Hematopoietic multipotent progenitor cell treated with erythropoietin and hydrocortisone succinate and interleukin-3 and kit ligand, for 4 days (in vitro differentiated cells): ENCODE results near the gene CLRN1.
"Not testable (repeated sequence)": the region's sequence is repeated elsewhere in the genome, so short reads cannot be mapped to it uniquely, and the experiment has no call there.

Experiments
- DNase-seq: peaks from one replicate; pipeline ENCODE4 v3.0.0-alpha.2; 2015

CLRN1 gene

GRCh38 chr3:150972366-150973071 lies at the start of gene CLRN1:
TSS of gene CLRN1 (minus strand) at chr3:150972727. CDS start at chr3:150972708, 19 bp downstream.
- no peak for DNase-seq

GRCh38 chr3:151016478-151016795 lies 43.9 kb upstream of the CLRN1 start:
- no peak for DNase-seq

GRCh38 chr3:151015767-151016477 lies 43.4 kb upstream of the CLRN1 start:
- peak; percentile 21 for DNase-seq

GRCh38 chr3:151015181-151015580 lies 42.7 kb upstream of the CLRN1 start:
- DNase-seq, result no peak

- no peak for DNase-seq
Observed at GRCh38 chr3:151014501-151015018, 42.0 kb upstream of the CLRN1 start.

- DNase-seq, result no peak
Observed at GRCh38 chr3:151012753-151013152, 40.2 kb upstream of the CLRN1 start.

GRCh38 chr3:151011427-151011826 lies 38.9 kb upstream of the CLRN1 start:
- DNase-seq, result peak; percentile 36

GRCh38 chr3:151009981-151010380 lies 37.5 kb upstream of the CLRN1 start:
- DNase-seq, result no peak

GRCh38 chr3:151009430-151009829 lies 36.9 kb upstream of the CLRN1 start:
- DNase-seq, result no peak

- DNase-seq, result peak; percentile 57
Observed at GRCh38 chr3:151008699-151009098, 36.2 kb upstream of the CLRN1 start.

- DNase-seq, result no peak
Observed at GRCh38 chr3:151003768-151004134, 31.2 kb upstream of the CLRN1 start.

GRCh38 chr3:151003029-151003767 lies 30.7 kb upstream of the CLRN1 start:
- no peak for DNase-seq

GRCh38 chr3:151002003-151002981 lies 29.8 kb upstream of the CLRN1 start:
- no peak for DNase-seq

- no peak for DNase-seq
Observed at GRCh38 chr3:150998996-150999395, 26.5 kb upstream of the CLRN1 start.

GRCh38 chr3:150996731-150997130 lies 24.2 kb upstream of the CLRN1 start:
- DNase-seq, result no peak

GRCh38 chr3:150995510-150995909 lies 23.0 kb upstream of the CLRN1 start:
- no peak for DNase-seq

- DNase-seq, result no peak
Observed at GRCh38 chr3:150989208-150989607, 16.7 kb upstream of the CLRN1 start.

GRCh38 chr3:150988395-150988794 lies 15.9 kb upstream of the CLRN1 start:
- DNase-seq, result not testable (repeated sequence)

GRCh38 chr3:150985711-150986110 lies 13.2 kb upstream of the CLRN1 start:
- DNase-seq, result peak; percentile 60

- DNase-seq, result no peak
Observed at GRCh38 chr3:150984066-150984465, 11.5 kb upstream of the CLRN1 start.

- DNase-seq, result no peak
Observed at GRCh38 chr3:150978566-150979148, 6.1 kb upstream of the CLRN1 start.

- no peak for DNase-seq
Observed at GRCh38 chr3:150975992-150976368, 3.5 kb upstream of the CLRN1 start.
